ENCODE measurements around the gene NUMB.

The NUMB gene

DNA sequence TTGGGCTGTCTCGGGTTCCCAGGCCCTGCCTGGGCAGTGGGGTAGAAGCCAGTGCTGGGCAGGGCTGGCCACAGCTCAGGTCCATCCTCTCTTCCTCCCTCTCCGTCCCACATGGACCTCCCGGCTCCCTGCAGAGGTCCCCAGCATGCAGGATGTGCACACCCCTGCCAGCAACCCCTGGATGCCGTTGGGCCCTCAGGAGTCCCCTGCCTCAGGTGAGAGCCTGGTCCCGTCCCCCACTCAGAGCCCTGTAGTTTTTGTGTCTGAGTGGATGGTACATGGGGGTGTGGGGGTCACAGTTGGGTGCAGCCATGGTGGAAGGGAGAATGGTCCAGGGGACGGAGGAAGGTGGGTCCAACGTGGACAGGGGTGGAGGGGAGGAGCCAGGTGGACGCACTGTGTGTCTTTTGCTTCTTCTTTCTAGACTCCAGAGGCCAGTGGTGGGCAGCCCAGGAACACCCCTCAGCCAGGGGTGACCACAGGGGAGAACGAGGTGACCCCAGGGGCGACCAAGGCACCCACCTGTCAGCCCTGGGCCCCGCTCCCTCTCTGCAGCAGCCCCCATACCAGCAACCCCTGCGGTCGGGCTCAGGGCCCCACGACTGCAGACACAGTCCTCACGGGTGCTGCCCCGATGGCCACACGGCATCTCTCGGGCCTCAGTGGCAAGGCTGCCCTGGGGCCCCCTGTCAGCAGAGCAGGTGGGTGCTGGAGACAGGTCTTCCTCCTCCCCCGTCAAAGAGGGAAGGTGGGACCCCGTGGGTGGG lies 199.3 kb downstream of the NUMB start:
- peaks cover 20% of the 10 kb centered on the region for H3K36me3 Mint-ChIP-seq (ENCODE audit: low read depth)
- H3K4me1 Mint-ChIP-seq (ENCODE audit: low read depth) = peaks cover 6% of the 10 kb centered on the region
- intact Hi-C loops (cut with micrococcal nuclease) = no loop called here
- H3K27me3 Mint-ChIP-seq = no peaks in the 10 kb centered on the region
- H3K9me3 Mint-ChIP-seq = no peaks in the 10 kb centered on the region
- no peak overlapping the region for H3K27ac Mint-ChIP-seq
- no peak overlapping the region for H3K4me3 Mint-ChIP-seq

DNA sequence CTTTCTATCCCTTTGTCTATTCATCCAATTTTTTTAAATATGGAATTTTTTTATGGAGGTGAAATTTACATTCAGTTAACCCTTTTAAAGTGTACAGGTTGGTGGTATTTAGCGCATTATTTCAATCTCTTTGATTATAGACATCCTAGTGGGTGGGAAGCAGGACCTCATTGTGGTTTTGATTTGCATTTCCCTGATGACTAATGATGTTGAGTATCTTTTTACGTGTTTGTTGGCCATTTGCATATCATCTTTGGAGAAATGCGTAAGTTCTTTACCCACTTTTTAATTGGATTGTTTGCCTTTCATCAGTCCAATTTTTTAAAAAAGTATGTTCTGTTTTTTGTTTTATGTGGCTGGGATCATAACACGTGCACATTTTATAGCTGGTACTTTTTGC lies 200.3 kb downstream of the NUMB start:
- H3K36me3 Mint-ChIP-seq (ENCODE audit: low read depth) = peaks cover 16% of the 10 kb centered on the region
- H3K9me3 Mint-ChIP-seq = no peaks in the 10 kb centered on the region
- H3K4me1 Mint-ChIP-seq (ENCODE audit: low read depth) = peaks cover 6% of the 10 kb centered on the region
- H3K27me3 Mint-ChIP-seq = no peaks in the 10 kb centered on the region
- intact Hi-C loops (cut with micrococcal nuclease) = no loop called here
- H3K4me3 Mint-ChIP-seq = no peak overlapping the region
- no peak overlapping the region for H3K27ac Mint-ChIP-seq

DNA sequence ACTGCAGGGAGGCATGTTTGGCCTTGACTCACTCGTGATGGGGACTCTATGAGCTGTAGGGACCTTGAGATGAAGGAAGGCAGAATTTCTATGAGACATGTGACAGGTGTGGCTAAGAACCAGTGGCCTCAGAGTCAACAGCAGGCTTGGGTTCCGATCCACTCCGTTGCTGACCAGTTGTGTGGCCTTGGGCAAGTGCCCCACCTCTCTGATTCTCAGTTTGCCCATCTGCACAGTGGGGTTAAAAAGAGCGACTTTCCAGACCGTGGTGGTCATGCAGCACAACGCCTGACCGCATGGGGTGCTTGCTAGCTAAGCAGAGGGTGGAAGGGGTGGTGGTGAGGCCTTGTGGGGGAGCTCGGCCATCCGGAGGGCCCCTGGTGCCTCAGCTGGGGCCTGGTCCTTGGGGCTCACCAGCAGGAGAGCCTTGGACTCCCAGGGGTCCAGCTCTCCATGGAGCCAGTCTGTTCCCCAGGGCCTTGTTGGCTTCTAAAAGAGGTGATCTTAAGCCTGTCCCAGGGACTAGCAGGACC lies 202.6 kb downstream of the NUMB start:
- Mint-ChIP-seq H3K4me3 (no peak overlapping the region), H3K9me3 (no peaks in the 10 kb centered on the region), H3K27ac (no peak overlapping the region), H3K36me3 (ENCODE audit: low read depth) (peaks cover 16% of the 10 kb centered on the region), H3K27me3 (no peaks in the 10 kb centered on the region), H3K4me1 (ENCODE audit: low read depth) (peaks cover 6% of the 10 kb centered on the region)
- intact Hi-C loops (cut with micrococcal nuclease) = no loop called here

DNA sequence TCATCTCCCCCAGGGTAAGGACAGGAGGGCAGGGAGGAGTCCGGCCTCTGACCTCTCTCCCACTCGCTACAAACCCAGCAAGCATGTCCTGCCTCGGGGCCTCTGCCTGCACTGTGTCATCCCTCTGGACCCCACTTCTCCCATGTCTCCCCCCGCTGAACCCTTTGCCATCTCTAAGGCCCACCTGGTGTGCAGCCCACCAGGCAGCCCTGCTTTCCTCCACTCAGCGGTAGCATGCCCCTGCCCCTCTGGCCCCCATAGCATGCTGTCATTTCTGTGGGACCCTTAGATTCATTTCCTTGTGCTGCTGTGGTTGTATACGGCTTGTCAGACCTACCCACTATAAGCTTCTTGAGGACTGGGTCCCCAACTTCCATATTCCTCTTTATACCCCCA lies 203.3 kb downstream of the NUMB start:
- peaks cover 6% of the 10 kb centered on the region for H3K4me1 Mint-ChIP-seq (ENCODE audit: low read depth)
- no peak overlapping the region for H3K4me3 Mint-ChIP-seq
- no peak overlapping the region for H3K27ac Mint-ChIP-seq
- H3K9me3 Mint-ChIP-seq = no peaks in the 10 kb centered on the region
- H3K36me3 Mint-ChIP-seq (ENCODE audit: low read depth) = peaks cover 16% of the 10 kb centered on the region
- no peaks in the 10 kb centered on the region for H3K27me3 Mint-ChIP-seq
- intact Hi-C loops (cut with micrococcal nuclease) = no loop called here

DNA sequence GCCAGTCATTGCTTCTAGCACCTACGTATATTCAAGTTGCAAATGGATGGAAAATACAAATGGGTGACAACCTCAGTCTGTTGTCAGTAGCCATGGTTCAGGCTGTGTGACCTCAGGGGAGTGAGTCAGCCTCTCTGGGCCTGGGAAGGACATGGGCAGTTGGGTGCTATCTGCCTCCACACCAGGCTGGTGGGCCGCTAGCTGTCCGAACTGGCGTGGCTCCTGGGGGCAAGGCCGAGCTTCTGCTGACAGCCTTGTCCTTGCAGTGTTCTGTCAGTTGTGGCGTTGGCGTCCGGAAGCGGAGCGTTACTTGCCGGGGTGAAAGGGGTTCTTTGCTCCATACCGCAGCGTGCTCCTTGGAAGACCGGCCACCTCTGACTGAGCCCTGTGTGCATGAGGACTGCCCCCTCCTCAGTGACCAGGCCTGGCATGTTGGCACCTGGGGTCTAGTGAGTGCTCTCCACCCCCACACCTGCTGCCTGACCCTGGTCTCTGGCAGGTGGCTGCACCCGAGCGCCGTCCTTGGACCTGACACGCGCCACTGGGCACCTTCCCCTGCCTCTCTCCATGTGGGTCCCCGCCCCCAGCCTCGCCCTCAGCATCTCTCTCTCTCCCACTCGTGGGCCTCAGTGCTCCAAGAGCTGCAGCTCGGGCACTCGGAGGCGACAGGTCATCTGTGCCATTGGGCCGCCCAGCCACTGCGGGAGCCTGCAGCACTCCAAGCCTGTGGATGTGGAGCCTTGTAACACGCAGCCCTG lies 203.9 kb downstream of the NUMB start:
- Mint-ChIP-seq H3K4me3 (no peak overlapping the region), H3K27ac (no peak overlapping the region), H3K4me1 (ENCODE audit: low read depth) (peaks cover 6% of the 10 kb centered on the region), H3K9me3 (no peaks in the 10 kb centered on the region), H3K27me3 (no peaks in the 10 kb centered on the region), H3K36me3 (ENCODE audit: low read depth) (peaks cover 16% of the 10 kb centered on the region)
- intact Hi-C loops (cut with micrococcal nuclease) = no loop called here

DNA sequence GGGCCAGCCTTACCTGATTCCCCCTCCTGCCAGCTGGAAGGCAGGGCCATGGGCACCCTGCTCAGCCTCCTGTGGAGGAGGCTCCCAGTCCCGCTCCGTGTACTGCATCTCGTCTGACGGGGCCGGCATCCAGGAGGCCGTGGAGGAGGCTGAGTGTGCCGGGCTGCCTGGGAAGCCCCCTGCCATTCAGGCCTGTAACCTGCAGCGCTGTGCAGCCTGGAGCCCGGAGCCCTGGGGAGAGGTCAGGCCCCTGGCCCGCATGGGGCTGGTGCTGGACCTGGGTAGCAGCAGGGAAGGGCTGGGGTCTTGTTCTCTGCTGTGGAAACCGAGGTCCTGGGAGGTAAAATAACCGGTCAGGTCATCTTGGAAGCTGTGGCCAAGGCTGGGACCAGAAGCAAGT lies 204.6 kb downstream of the NUMB start:
- Mint-ChIP-seq H3K4me1 (ENCODE audit: low read depth) (peaks cover 7% of the 10 kb centered on the region), H3K27me3 (no peaks in the 10 kb centered on the region), H3K36me3 (ENCODE audit: low read depth) (peaks cover 10% of the 10 kb centered on the region), H3K4me3 (no peak overlapping the region), H3K9me3 (no peaks in the 10 kb centered on the region), H3K27ac (no peak overlapping the region)
- intact Hi-C loops (cut with micrococcal nuclease) = no loop called here

DNA sequence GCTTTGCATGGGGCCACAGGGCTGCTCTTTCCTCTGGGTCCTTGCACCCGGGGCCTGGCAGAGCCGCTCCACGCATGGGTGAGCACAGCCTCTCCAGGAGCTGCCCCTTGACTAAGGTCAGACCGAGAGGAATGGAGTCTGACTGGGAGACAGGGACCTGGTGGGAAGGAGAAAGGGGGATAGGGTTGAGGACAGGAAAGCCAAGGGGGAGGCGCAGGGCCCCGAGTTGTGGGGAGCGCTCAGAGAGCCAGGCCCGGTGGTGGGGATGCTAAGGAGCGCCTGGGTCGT lies 205.1 kb downstream of the NUMB start:
- Mint-ChIP-seq H3K27ac (no peak overlapping the region), H3K4me1 (ENCODE audit: low read depth) (peaks cover 12% of the 10 kb centered on the region)

DNA sequence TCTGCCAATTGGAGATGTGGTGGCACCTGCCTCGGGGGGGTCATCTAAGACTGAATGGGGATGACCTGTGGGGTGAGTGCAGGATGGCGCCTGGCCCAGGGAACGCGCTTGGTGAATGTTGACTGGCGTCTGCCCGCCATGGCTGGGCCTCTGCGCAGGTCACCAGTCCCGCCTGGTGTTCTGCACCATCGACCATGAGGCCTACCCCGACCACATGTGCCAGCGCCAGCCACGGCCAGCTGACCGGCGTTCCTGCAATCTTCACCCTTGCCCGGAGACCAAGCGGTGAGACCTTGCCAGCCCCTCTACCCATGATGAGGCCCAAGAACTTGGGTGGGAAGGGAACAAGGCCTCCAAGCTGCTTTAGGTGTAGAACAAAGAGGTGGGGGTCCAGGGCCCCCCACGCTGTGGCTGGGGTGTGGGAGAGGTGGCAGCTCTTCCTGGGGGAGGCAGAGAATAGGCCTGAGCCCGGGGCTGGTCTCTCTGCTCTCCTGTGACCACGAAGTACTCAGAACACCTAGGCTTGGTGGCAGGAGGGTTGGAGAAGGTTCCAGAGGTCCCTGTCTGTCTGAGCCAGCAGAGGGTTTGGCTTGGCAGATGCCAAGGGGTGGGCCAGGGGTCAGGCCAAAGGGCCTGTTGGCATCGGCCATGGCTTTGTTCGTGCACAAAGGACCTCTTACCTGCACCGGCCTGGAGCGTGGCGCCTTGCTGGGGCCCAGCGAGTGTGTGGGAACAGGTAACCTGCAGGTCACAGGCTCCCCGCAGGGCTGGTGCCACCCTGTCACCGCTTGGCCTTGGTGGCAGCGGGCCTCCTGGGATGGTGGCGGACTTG lies 205.6 kb downstream of the NUMB start:
- Mint-ChIP-seq H3K27ac (no peak overlapping the region), H3K4me1 (ENCODE audit: low read depth) (peaks cover 17% of the 10 kb centered on the region), H3K36me3 (ENCODE audit: low read depth) (peaks cover 9% of the 10 kb centered on the region), H3K9me3 (no peaks in the 10 kb centered on the region), H3K4me3 (no peak overlapping the region), H3K27me3 (no peaks in the 10 kb centered on the region)
- intact Hi-C loops (cut with micrococcal nuclease) = no loop called here

More for the DNA sequence above, 205.1 kb downstream of the NUMB start:
- peaks cover 9% of the 10 kb centered on the region for H3K36me3 Mint-ChIP-seq (ENCODE audit: low read depth)
- no peaks in the 10 kb centered on the region for H3K9me3 Mint-ChIP-seq
- H3K27me3 Mint-ChIP-seq = no peaks in the 10 kb centered on the region
- H3K4me3 Mint-ChIP-seq = no peak overlapping the region
- intact Hi-C loops (cut with micrococcal nuclease) = no loop called here

DNA sequence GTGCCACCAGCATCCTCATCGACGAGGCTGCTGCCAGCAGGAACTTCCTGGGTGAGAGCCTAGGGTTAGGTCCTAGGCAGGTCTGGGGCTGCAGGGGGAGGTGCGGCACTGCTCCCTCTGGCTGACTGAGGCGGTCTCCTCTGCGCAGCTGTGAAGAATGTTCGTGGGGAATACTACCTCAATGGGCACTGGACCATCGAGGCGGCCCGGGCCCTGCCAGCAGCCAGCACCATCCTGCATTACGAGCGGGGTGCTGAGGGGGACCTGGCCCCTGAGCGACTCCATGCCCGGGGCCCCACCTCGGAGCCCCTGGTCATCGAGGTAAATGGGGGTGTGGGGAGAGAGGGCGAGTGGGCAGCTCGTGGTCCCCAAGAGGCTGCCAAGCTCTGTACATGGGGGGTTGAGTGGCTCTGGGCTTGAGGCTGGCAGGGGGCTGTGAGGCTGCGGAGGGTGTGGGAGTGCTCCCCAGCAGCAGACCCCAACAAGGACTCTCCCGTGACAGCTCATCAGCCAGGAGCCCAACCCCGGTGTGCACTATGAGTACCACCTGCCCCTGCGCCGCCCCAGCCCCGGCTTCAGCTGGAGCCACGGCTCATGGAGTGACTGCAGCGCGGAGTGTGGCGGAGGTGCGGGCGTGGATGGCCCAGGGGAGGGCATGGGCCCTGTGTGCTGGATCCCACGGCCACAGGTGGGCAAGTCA lies 206.7 kb downstream of the NUMB start:
- no peak overlapping the region for H3K27ac Mint-ChIP-seq
- intact Hi-C loops (cut with micrococcal nuclease) = no loop called here

DNA sequence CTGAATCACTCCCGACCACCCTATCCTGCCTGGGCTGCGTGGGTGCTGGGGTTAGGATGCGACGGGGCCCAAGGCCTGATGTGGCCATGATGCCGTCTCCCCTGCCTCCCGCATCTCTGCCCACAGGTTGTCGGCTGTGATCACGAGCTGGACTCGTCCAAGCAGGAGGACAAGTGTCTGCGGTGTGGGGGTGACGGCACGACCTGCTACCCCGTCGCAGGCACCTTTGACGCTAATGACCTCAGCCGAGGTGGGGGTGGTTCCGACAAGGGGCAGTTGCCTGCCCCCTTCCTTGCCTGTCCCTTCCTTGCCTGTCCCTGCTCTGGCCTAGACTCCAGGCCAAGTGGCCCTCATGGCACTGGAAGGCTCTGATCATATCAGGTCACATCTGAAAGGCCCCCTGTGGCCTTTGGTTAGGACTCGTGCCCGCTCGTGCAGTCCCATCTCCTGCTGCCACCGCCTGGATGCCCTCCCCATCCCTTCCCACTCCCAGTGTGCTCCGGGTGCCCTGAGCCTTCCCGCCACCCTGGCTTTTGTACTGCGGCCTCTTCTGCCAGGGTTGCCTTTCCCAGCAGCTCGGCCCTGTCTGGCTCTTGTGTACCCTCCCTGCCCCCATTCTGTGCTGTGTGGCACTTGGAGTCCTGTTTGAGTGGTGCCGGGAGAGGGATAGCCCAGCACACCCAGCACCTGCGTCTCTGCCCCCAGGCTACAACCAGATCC lies 207.4 kb downstream of the NUMB start:
- H3K9me3 Mint-ChIP-seq = no peaks in the 10 kb centered on the region
- peaks cover 2% of the 10 kb centered on the region for H3K27me3 Mint-ChIP-seq
- H3K36me3 Mint-ChIP-seq (ENCODE audit: low read depth) = peaks cover 9% of the 10 kb centered on the region
- peaks cover 32% of the 10 kb centered on the region for H3K4me1 Mint-ChIP-seq (ENCODE audit: low read depth)
- intact Hi-C loops (cut with micrococcal nuclease) = no loop called here
- H3K27ac Mint-ChIP-seq = no peak overlapping the region
- H3K4me3 Mint-ChIP-seq = no peak overlapping the region

More for the DNA sequence above, 206.7 kb downstream of the NUMB start:
- Mint-ChIP-seq H3K4me1 (ENCODE audit: low read depth) (peaks cover 28% of the 10 kb centered on the region), H3K27me3 (no peaks in the 10 kb centered on the region), H3K9me3 (no peaks in the 10 kb centered on the region), H3K4me3 (no peak overlapping the region), H3K36me3 (ENCODE audit: low read depth) (peaks cover 9% of the 10 kb centered on the region)

DNA sequence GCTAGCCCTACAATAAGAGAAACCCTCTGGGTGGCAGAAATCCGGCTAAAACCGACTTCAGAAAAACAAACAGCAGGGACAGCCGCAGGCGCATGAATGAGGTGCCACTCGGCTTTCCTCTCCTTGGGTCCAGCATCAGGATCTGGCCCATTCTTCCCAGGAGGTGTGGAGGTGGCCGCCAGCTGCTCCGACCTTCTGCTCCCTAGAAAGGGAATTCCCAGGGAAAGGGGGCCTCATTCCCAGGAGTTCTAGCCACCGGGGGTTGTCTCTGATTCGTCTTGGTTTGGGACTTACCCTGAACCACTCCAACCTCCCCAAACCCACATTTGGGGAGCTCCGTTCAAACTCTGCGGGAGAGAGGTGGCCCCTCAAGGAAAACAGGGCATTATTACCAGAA lies 208.0 kb downstream of the NUMB start:
- no peaks in the 10 kb centered on the region for H3K9me3 Mint-ChIP-seq
- peaks cover 31% of the 10 kb centered on the region for H3K4me1 Mint-ChIP-seq (ENCODE audit: low read depth)
- H3K27me3 Mint-ChIP-seq = peaks cover 3% of the 10 kb centered on the region
- H3K36me3 Mint-ChIP-seq (ENCODE audit: low read depth) = peaks cover 9% of the 10 kb centered on the region
- H3K27ac Mint-ChIP-seq = no peak overlapping the region
- intact Hi-C loops (cut with micrococcal nuclease) = no loop called here
- no peak overlapping the region for H3K4me3 Mint-ChIP-seq

DNA sequence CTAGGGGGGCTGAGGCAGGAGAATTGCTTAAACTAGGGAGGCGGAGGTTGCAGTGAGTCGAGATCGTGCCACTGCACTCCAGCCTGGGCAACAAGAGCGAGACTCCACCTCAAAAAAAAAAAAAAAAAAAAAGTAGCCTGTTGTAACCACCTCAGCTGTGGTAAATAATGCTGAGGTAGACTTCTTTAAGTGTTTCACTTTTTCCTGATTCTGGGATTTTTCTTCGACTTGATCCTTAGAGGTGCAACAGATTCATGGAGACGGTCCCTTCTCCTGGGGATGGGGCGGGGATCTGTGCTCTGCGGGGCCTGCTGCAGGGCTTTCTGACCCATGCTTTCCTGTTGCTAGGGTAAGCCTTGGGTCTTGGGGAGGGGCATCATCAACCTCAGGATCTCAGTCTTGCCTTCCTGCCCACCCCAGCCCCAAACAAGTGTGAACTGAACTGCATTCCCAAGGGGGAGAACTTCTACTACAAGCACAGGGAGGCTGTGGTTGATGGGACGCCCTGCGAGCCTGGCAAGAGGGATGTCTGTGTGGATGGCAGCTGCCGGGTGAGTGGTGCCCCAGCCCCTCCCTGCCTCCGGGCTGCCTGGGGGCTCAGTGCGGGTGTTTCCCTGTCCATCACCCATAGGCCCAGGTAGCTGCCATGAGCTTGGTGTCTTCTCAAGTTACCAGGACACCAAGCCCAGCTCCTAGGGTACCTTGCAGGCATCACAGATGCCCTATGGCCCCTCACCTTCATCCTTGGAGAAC lies 208.6 kb downstream of the NUMB start:
- intact Hi-C loops (cut with micrococcal nuclease) = no loop called here
- Mint-ChIP-seq H3K27ac (no peak overlapping the region), H3K9me3 (no peaks in the 10 kb centered on the region), H3K36me3 (ENCODE audit: low read depth) (peaks cover 3% of the 10 kb centered on the region), H3K4me3 (no peak overlapping the region), H3K4me1 (ENCODE audit: low read depth) (peaks cover 33% of the 10 kb centered on the region), H3K27me3 (peaks cover 8% of the 10 kb centered on the region)
